Subcutaneous preadipocyte (primary cell): ENCODE measurements around the gene SLC35D3. TPM values are rescaled to one million over a fixed set of nuclear protein-coding genes. Genes with fewer than 3 reads are reported as not detected.

ENCODE experiments used
- small RNA-seq: library from RNA; depleted of rRNA; stranded (forward); fragments of <200 nt; gene quantifications from one replicate; pipeline ENCODE3, GENCODE V24; 2012
- total RNA-seq: library from RNA; depleted of rRNA; stranded (reverse); fragments of >200 nt; gene quantifications from 2 replicates; pipeline ENCODE4 v1.2.3, GENCODE V29; 2012

SLC35D3 gene, protein sequence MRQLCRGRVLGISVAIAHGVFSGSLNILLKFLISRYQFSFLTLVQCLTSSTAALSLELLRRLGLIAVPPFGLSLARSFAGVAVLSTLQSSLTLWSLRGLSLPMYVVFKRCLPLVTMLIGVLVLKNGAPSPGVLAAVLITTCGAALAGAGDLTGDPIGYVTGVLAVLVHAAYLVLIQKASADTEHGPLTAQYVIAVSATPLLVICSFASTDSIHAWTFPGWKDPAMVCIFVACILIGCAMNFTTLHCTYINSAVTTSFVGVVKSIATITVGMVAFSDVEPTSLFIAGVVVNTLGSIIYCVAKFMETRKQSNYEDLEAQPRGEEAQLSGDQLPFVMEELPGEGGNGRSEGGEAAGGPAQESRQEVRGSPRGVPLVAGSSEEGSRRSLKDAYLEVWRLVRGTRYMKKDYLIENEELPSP
- not detected in 2 replicates for total RNA-seq

GRCh38 chr6:136921936-136922684 lies at the start of gene SLC35D3:
TSS of gene SLC35D3 (plus strand) at chr6:136922301. CDS start at chr6:136922429, 128 bp downstream.

Small RNAs within 50 kb of the gene (small RNA-seq; reads per million reads assigned to genes)
- not detected for gene RF00019
- gene RPL35AP3, result not detected

Other genes with a start within 250 kb of the SLC35D3 start
- gene MAP3K5, start 129.8 kb upstream of the SLC35D3 start, total RNA-seq, result 5.9 and 17.4 TPM in 2 replicates
- 5.5 and 6.8 TPM in 2 replicates for gene PEX7, start 99.7 kb upstream of the SLC35D3 start, total RNA-seq
- 0.20 and 0.37 TPM in 2 replicates for gene IL20RA, start 122.7 kb downstream of the SLC35D3 start, total RNA-seq